ENCODE measurements around the gene PROCA1. TPM values are rescaled to one million over a fixed set of nuclear protein-coding genes. Genes with fewer than 3 reads are reported as not detected.
A peak's percentile ranks its signal among the peaks of the same experiment; 100 is the strongest.
"Not testable (repeated sequence)": the region's sequence is repeated elsewhere in the genome, so short reads cannot be mapped to it uniquely, and the experiment has no call there.

Gene PROCA1
- total RNA-seq, 1 experiment from 2014 or later: 4.4 TPM

GRCh38 chr17:28725166-28725659 is 13.5 kb upstream of the PROCA1 start:
- intact Hi-C loops (cut with micrococcal nuclease; ENCODE audit: unreplicated experiment): loop anchor here (1.0 kb wide), 1 partner anchor 27 kb away; no protein-coding TSS in a partner anchor
- Histone ChIP-seq H3K27me3 (replicated peaks; ENCODE audit: control insufficient read depth, insufficient read depth, low read length) (no peaks in the 10 kb centered on the region), H3K36me3 (ENCODE audit: control insufficient read depth, insufficient read depth, low read length) (peaks cover 13% of the 10 kb centered on the region), H3K9me3 (no peaks in the 10 kb centered on the region), H3K4me1 (peaks cover 25% of the 10 kb centered on the region), H3K4me3 (ENCODE audit: low read depth, low read length) (peak overlapping the region; percentile 57)
- Mint-ChIP-seq H3K4me3 (ENCODE audit: unreplicated experiment) (peak overlapping the region; percentile 92), H3K27me3 (ENCODE audit: insufficient read depth, unreplicated experiment) (no peaks in the 10 kb centered on the region), H3K4me1 (ENCODE audit: low read depth, unreplicated experiment) (peaks cover 38% of the 10 kb centered on the region), H3K9me3 (ENCODE audit: unreplicated experiment) (no peaks in the 10 kb centered on the region), H3K36me3 (ENCODE audit: insufficient read depth, unreplicated experiment) (peaks cover 91% of the 10 kb centered on the region), H3K27ac (ENCODE audit: unreplicated experiment) (peak overlapping the region; percentile 96)
- BruUV-seq (replicated peaks): TSS peak; percentile 54
- ChIA-PET POLR2A (interaction anchor here (0.6 to 5.2 kb wide), 6 partner anchors 14 to 227 kb away, joined by 3 to 165 read pairs (median 9); partner anchors contain the start of genes PROCA1 and TRAF4), CTCF (interaction anchor here (0.7 to 4.9 kb wide), 7 partner anchors 15 to 392 kb away, joined by 3 to 324 read pairs (median 30); partner anchors contain the start of genes PHF12 and PROCA1)
- peak; percentile 67 to 78 for DNase-seq
- TF ChIP-seq, protein P1, sequence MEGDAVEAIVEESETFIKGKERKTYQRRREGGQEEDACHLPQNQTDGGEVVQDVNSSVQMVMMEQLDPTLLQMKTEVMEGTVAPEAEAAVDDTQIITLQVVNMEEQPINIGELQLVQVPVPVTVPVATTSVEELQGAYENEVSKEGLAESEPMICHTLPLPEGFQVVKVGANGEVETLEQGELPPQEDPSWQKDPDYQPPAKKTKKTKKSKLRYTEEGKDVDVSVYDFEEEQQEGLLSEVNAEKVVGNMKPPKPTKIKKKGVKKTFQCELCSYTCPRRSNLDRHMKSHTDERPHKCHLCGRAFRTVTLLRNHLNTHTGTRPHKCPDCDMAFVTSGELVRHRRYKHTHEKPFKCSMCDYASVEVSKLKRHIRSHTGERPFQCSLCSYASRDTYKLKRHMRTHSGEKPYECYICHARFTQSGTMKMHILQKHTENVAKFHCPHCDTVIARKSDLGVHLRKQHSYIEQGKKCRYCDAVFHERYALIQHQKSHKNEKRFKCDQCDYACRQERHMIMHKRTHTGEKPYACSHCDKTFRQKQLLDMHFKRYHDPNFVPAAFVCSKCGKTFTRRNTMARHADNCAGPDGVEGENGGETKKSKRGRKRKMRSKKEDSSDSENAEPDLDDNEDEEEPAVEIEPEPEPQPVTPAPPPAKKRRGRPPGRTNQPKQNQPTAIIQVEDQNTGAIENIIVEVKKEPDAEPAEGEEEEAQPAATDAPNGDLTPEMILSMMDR (IDR thresholded peaks at IDR 0.05; ENCODE audit: insufficient read depth in 1 of 2, low read depth in 1 of 2, low read length in 1 of 2, severe bottlenecking in 1 of 2, unreplicated experiment in 1 of 2): peak in 1 of 2 experiments; percentile 14

GRCh38 chr17:28724500-28725165 is 12.9 kb upstream of the PROCA1 start:
- TF ChIP-seq, protein P1 (IDR thresholded peaks at IDR 0.05; ENCODE audit: insufficient read depth in 1 of 2, low read depth in 1 of 2, low read length in 1 of 2, severe bottlenecking in 1 of 2, unreplicated experiment in 1 of 2): no peak
- Mint-ChIP-seq H3K4me3 (ENCODE audit: unreplicated experiment) (peak overlapping the region; percentile 92), H3K9me3 (ENCODE audit: unreplicated experiment) (no peaks in the 10 kb centered on the region), H3K27ac (ENCODE audit: unreplicated experiment) (peak overlapping the region; percentile 96), H3K27me3 (ENCODE audit: insufficient read depth, unreplicated experiment) (no peaks in the 10 kb centered on the region), H3K4me1 (ENCODE audit: low read depth, unreplicated experiment) (peaks cover 34% of the 10 kb centered on the region), H3K36me3 (ENCODE audit: insufficient read depth, unreplicated experiment) (peaks cover 96% of the 10 kb centered on the region)
- no TSS peak for BruUV-seq (replicated peaks)
- ChIA-PET CTCF (interaction anchor here (4.9 kb wide), 1 partner anchor 24 kb away, joined by 324 read pairs; no protein-coding TSS in a partner anchor), POLR2A (interaction anchor here (1.7 to 5.2 kb wide), 3 partner anchors 14 to 141 kb away, joined by 9 to 165 read pairs (median 11); partner anchors contain the start of genes PROCA1 and TRAF4)
- Histone ChIP-seq H3K9me3 (no peaks in the 10 kb centered on the region), H3K4me3 (ENCODE audit: low read depth, low read length) (peak overlapping the region; percentile 57), H3K4me1 (peaks cover 25% of the 10 kb centered on the region), H3K36me3 (ENCODE audit: control insufficient read depth, insufficient read depth, low read length) (peaks cover 13% of the 10 kb centered on the region), H3K27me3 (replicated peaks; ENCODE audit: control insufficient read depth, insufficient read depth, low read length) (no peaks in the 10 kb centered on the region)
- intact Hi-C loops (cut with micrococcal nuclease; ENCODE audit: unreplicated experiment): loop anchor here (1.0 kb wide), 1 partner anchor 26 kb away; no protein-coding TSS in a partner anchor
- DNase-seq: peak in 1 of 2 experiments; percentile 36

DNA sequence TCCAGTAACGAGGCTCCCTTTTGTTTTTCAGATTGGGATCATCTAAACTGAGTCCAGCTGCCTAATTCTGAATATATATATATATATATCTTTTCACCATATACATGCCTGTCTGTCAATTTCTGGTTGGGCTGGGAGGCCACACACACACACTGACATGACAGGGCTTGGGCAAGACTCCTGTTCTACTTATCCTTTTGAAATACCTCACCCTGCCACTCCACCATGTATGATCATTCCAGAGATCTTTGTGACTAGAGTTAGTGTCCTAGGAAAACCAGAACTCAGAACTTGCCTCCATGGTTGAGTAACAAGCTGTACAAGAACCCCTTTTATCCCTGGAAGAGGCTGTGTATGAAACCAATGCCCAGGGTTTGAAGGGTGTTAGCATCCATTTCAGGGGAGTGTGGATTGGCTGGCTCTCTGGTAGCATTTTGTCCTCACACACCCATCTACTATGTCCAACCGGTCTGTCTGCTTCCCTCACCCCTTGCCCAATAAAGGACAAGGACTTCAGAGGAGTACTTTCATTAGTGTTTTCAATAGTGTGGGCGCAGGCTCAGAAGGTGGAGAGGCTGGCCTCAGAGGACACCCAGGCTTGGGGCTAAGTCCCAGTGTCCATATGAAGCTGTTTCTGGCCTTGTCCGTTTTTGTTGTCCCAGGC is 12.3 kb upstream of the PROCA1 start:
- H3K27me3 ChIP-seq (replicated peaks; ENCODE audit: control insufficient read depth, insufficient read depth, low read length); H3K4me3 ChIP-seq (ENCODE audit: low read depth, low read length); CTCF ChIA-PET; H3K9me3 Mint-ChIP-seq (ENCODE audit: unreplicated experiment); intact Hi-C loops (cut with micrococcal nuclease; ENCODE audit: unreplicated experiment); H3K9me3 ChIP-seq; DNase-seq; BruUV-seq (replicated peaks); H3K27me3 Mint-ChIP-seq (ENCODE audit: insufficient read depth, unreplicated experiment): not testable (repeated sequence)
- Histone ChIP-seq H3K36me3 (ENCODE audit: control insufficient read depth, insufficient read depth, low read length) (peaks cover 13% of the 10 kb centered on the region), H3K4me1 (peaks cover 25% of the 10 kb centered on the region)
- Mint-ChIP-seq H3K27ac (ENCODE audit: unreplicated experiment) (peak overlapping the region; percentile 96), H3K4me1 (ENCODE audit: low read depth, unreplicated experiment) (peaks cover 34% of the 10 kb centered on the region), H3K4me3 (ENCODE audit: unreplicated experiment) (peak overlapping the region; percentile 92), H3K36me3 (ENCODE audit: insufficient read depth, unreplicated experiment) (peaks cover 99% of the 10 kb centered on the region)
- POLR2A ChIA-PET: interaction anchor here (0.7 to 1.7 kb wide), 3 partner anchors 13 to 31 kb away, joined by 3 to 11 read pairs (median 6); partner anchors contain the start of gene PROCA1

Data from Caco-2 (cell line).